Subcutaneous abdominal adipose tissue (tissue), 5 donors: ENCODE measurements around the gene PTDSS2.

Experiments used
- H3K27ac ChIP-seq: one replicate; pipeline ENCODE4 v1.7.0; 2013; ENCODE audit warnings: low read depth, mild to moderate bottlenecking, inconsistent platforms, low read length, moderate library complexity
- H3K27me3 ChIP-seq, 5 donors: one replicate each; pipeline ENCODE4 v1.7.0; 2013; ENCODE audit warnings: low read length in 5 of 5, inconsistent platforms in 1 of 5; ENCODE audit not compliant: control insufficient read depth in 5 of 5, insufficient read depth in 4 of 5
- H3K36me3 ChIP-seq, 5 donors: one replicate each; pipeline ENCODE4 v1.7.0; 2013; ENCODE audit warnings: low read length in 5 of 5; ENCODE audit not compliant: control insufficient read depth in 5 of 5, insufficient read depth in 5 of 5
- H3K4me1 ChIP-seq, 5 donors: one replicate each; pipeline ENCODE4 v1.7.0; 2013; ENCODE audit warnings: low read length in 5 of 5, mild to moderate bottlenecking in 3 of 5, moderate library complexity in 1 of 5; ENCODE audit not compliant: control insufficient read depth in 5 of 5, insufficient read depth in 5 of 5
- H3K4me3 ChIP-seq, 5 donors: one replicate each; pipeline ENCODE4 v1.7.0; 2013; ENCODE audit warnings: low read length in 5 of 5, low read depth in 1 of 5
- H3K9ac ChIP-seq, 5 donors: one replicate each; pipeline ENCODE4 v1.7.0; 2013; ENCODE audit warnings: low read length in 5 of 5, mild to moderate bottlenecking in 4 of 5, moderate library complexity in 3 of 5
- H3K9me3 ChIP-seq, 5 donors: one replicate each; pipeline ENCODE4 v1.7.0; 2013; ENCODE audit warnings: low read length in 5 of 5; ENCODE audit not compliant: control insufficient read depth in 5 of 5
- donor health status: healthy.
- donor health status: healthy.
- donor health status: healthy.
- donor health status: healthy.
- donor health status: healthy.

PTDSS2 gene

DNA sequence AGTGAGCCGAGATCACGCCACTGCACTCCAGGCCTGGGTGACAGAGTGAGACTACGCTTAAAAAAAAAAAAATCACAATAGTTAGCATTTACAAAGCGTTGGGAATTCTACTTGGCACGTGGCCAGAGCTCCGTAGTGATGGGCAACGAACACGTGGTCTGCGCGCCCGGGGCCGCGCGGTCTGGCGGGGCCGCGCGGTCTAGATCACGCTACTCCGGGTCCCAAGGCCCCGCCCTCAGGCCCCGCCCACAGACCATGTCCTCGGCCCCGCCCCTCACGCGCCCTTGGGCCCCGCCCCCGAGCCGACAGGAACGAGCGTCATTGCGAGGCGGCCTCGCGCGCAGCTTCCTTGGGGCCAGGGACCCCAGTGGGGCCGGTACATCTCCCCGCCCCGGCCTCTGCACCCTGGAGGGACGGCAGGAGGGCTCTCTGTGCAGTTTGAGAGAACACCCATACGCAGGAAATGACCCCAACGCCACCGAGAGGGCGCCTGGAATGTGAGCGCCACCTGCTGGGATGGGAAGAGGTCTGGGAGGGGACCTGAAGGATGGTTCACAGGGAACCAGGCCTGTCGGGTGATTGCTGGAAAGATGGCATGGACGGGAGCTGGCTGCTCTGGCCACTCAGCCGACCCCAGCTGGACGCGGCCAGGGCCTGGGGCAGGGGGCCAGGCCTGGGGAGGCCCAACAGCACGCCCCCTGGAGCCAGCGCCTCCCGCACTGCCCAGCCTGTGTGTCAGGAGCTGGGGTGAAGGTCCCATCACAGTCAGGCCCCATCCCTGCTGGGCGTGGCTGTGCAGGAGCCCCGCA, 2.0 kb upstream of the PTDSS2 start:
- Histone ChIP-seq H3K27ac (peak overlapping the region; percentile 76), H3K36me3 (peaks cover 0 to 11% (median 5%) of the 10 kb centered on the region in 5 donors), H3K9me3 (no peaks in the 10 kb centered on the region), H3K9ac (peak overlapping the region; percentile 4 to 85 (median 57)), H3K27me3 (no peaks in the 10 kb centered on the region), H3K4me3 (peak overlapping the region; percentile 54 to 80 (median 79)), H3K4me1 (peaks cover 5 to 51% (median 39%) of the 10 kb centered on the region in 5 donors)

DNA sequence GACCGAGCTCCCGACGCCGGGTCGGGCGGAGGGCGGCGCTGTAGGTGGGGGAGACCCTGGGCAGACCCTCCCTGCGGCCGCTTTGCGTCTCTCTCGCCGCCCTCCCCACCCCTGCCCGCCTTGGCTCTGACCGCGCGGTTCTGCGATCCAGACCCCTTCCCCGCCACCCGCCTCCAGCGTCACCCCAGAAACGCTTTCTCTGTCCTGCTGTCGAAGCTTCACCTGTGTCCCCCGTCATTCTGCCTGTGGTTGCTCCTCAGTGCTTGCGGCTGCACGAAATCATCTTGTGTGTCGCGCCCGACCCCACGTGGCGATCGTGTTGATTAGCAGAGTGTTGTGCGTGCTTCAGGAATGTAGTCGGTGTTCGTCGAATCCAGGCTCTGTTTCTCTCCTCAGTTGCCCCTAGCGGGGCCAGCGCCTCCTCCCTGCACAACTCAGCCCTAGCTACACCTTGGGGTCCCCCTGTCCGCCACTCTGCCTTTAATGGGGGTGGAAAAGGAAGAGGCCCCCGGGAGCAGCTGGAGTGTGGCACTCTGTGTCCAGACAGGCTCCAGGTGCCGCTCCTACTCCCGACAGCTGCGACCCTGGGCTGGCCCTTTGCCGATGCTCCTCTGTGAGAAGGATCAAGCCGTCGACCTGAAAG, 851 bp downstream of the PTDSS2 start:
- peaks cover 0 to 37% (median 17%) of the 10 kb centered on the region in 5 donors for H3K36me3 ChIP-seq

DNA sequence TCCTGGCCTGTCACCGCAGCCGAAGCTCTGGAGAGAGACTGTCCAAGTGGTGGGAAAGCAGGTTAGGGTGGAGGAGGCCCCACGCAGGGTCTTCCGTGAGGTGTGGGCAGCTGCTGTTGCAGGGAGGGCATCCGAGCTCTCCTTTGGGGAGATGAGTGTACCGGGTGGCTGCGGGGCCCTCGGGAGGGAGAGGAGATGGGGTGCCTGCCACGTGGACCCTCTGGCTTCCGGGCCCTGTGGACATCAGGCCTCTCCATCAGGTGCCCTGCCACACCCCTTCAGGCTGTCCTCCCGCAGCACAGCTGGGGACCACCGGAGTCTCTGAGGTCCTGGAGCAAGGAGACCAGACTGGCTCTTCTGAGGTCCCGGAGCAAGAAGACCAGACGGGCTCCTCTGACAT, 1.7 kb downstream of the PTDSS2 start:
- Histone ChIP-seq H3K4me1 (peaks cover 2 to 40% (median 32%) of the 10 kb centered on the region in 5 donors), H3K9ac (peak overlapping the region in 3 of 5 donors; percentile 82 to 87 (median 84)), H3K4me3 (peak overlapping the region in 3 of 5 donors; percentile 85 to 88 (median 85)), H3K36me3 (peaks cover 0 to 37% (median 17%) of the 10 kb centered on the region in 5 donors), H3K27ac (no peak overlapping the region), H3K27me3 (no peaks in the 10 kb centered on the region), H3K9me3 (no peaks in the 10 kb centered on the region)

More for the DNA sequence above, 851 bp downstream of the PTDSS2 start:
- H3K4me1 ChIP-seq, result peaks cover 2 to 40% (median 32%) of the 10 kb centered on the region in 5 donors
- peak overlapping the region; percentile 71 to 88 (median 85) for H3K4me3 ChIP-seq
- no peaks in the 10 kb centered on the region for H3K9me3 ChIP-seq
- H3K27me3 ChIP-seq, result no peaks in the 10 kb centered on the region
- H3K27ac ChIP-seq, result peak overlapping the region; percentile 60
- H3K9ac ChIP-seq, result peak overlapping the region in 4 of 5 donors; percentile 82 to 88 (median 86)

DNA sequence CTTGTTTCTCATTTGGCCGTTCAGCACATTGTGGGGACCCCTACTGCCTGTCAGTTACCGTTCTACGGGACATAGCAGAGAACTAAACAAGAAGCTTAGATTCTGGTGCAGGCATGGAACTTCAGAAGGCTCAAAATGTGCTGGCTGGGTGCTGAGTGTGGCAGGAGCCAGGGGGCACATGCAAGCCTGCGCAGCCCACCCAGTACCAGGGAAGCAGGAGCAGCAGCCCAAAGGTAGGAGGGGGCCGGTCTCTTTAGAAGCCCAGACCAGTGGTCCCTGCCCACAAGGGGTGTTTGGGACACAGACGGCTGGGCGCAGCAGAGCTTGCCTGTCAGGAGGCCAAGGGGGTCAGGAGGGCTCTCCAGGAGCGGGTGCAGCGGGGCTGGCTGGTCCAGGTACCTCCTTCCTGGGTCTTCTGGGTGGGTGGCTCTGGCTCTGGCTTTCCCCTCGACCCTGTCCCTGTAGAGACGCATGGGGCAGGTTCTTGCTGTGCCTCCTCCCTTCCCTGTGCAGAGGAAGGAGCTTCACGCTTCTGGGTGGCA, 2.2 kb downstream of the PTDSS2 start:
- Histone ChIP-seq H3K9ac (no peak overlapping the region), H3K27me3 (no peaks in the 10 kb centered on the region), H3K36me3 (peaks cover 0 to 37% (median 17%) of the 10 kb centered on the region in 5 donors), H3K4me1 (peaks cover 2 to 40% (median 32%) of the 10 kb centered on the region in 5 donors), H3K9me3 (no peaks in the 10 kb centered on the region), H3K4me3 (no peak overlapping the region), H3K27ac (no peak overlapping the region)

DNA sequence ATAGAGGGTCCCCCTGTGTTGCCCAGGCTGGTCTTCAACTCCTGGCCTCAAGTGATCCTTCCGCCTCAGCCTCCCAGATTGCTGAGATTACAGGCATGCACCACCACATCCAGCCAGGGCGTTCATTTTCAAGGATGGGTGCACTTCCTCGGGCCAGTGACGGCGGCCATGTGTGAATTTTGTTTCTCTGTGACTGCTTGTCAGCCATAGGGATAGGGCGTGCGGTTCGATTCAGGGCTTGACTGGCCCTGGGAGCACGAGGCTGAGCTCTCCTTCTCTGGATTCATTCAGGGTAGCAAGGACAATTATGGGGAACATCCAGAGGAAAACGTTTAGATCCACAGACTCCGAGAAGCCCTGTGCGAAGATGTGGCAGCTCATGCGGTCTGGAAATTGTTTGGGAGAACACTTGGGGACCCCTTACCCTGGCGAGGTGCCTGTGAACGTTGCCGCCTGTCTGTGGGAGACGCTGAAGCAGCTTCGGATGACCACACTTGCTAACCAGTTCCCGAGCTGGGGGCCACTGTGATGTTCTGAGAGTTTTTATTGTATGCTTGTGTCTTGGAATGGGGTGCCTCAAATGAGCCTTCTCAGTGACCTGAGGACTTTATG, 2.9 kb downstream of the PTDSS2 start:
- H3K27ac ChIP-seq, result no peak overlapping the region
- peaks cover 2 to 40% (median 32%) of the 10 kb centered on the region in 5 donors for H3K4me1 ChIP-seq
- no peaks in the 10 kb centered on the region for H3K27me3 ChIP-seq
- H3K9me3 ChIP-seq, result no peaks in the 10 kb centered on the region
- peaks cover 0 to 37% (median 17%) of the 10 kb centered on the region in 5 donors for H3K36me3 ChIP-seq
- H3K9ac ChIP-seq, result no peak overlapping the region
- H3K4me3 ChIP-seq, result no peak overlapping the region

DNA sequence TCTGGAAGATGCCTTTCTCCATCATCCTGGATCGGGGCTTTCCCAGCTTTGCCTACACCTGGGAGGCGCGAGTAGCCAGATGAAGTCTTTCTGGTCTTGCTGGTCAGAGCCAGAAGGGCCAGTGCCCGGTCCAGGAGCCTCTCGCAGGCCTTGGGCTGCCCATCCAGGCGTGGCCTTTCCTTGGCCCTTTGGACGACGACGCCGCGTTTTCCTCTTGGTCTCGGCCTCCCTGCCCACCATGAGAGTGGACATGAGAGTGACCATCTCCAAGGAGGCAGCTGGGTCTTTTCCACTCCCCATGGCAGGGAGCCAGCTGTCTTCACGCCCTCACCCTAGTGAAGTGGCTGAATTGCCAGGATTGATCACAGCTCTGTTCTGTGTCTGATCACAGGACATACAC, 3.5 kb downstream of the PTDSS2 start:
- Histone ChIP-seq H3K9ac (no peak overlapping the region), H3K4me3 (no peak overlapping the region), H3K9me3 (no peaks in the 10 kb centered on the region), H3K36me3 (peaks cover 0 to 37% (median 17%) of the 10 kb centered on the region in 5 donors), H3K4me1 (peaks cover 2 to 35% (median 29%) of the 10 kb centered on the region in 5 donors), H3K27me3 (no peaks in the 10 kb centered on the region), H3K27ac (no peak overlapping the region)

DNA sequence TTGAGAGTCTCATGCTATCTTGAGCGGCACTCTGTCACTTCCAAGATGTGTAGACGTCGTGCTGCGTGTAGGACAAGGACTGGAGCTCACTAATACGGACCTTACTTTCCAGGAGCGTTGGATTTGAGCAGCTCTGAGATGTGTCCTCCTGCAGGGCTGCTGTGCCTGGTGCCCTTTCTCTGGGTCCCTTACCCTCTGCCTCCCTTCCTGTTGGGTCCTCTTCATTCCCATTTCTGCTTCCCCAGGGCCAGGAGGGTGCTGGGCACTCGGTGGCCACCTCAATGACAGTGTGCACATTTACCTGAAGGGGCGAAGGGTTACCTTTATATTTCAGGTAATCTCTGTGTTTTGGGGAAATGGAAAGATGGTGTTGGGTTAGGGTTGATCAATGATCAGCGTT, 4.0 kb downstream of the PTDSS2 start:
- H3K4me3 ChIP-seq, result no peak overlapping the region
- no peak overlapping the region for H3K9ac ChIP-seq
- peaks cover 2 to 30% (median 26%) of the 10 kb centered on the region in 5 donors for H3K4me1 ChIP-seq
- H3K36me3 ChIP-seq, result peaks cover 0 to 37% (median 17%) of the 10 kb centered on the region in 5 donors
- H3K9me3 ChIP-seq, result no peaks in the 10 kb centered on the region
- H3K27me3 ChIP-seq, result no peaks in the 10 kb centered on the region
- H3K27ac ChIP-seq, result no peak overlapping the region

DNA sequence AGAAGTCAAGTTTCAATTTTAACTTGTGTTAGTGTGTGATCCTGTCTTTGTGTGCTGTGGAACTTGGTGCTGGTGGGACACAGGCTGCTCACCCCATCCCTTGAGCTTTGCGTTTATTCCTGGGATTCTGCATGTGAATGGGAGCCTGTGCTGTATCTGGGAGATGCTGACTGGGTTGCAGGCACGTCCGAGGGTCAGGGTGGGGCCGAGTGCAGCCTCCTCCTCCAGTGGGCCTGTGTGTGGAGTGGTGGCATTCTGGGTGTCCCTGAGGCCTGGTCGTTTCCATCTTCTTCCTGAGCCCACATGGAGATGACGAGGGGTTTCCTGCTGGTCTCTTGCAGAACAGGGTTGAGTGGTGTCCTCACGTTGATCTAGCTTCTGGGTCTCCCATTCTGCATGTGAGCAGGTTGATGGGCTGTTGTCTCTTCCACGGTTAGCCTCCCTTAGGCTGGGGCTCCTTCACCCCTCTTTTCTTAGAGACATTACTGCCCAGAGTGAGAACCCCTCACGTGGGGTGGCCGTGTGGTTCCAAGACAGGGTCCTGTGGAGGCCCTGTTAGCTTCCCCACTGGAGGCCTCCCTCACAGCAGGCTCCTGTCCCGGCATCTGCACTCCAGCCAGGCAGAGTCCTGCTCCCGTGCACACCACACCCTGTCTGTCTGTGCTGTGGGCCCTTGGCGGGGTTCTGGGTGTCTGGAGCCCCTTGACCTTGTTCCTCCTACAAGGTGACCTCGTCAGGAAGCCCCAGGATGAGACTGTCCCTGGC, 4.9 kb downstream of the PTDSS2 start:
- peaks cover 0 to 47% (median 24%) of the 10 kb centered on the region in 5 donors for H3K36me3 ChIP-seq
- no peaks in the 10 kb centered on the region for H3K27me3 ChIP-seq
- H3K9me3 ChIP-seq, result no peaks in the 10 kb centered on the region
- H3K4me3 ChIP-seq, result no peak overlapping the region
- no peak overlapping the region for H3K27ac ChIP-seq
- no peak overlapping the region for H3K9ac ChIP-seq
- peaks cover 2 to 21% (median 17%) of the 10 kb centered on the region in 5 donors for H3K4me1 ChIP-seq

DNA sequence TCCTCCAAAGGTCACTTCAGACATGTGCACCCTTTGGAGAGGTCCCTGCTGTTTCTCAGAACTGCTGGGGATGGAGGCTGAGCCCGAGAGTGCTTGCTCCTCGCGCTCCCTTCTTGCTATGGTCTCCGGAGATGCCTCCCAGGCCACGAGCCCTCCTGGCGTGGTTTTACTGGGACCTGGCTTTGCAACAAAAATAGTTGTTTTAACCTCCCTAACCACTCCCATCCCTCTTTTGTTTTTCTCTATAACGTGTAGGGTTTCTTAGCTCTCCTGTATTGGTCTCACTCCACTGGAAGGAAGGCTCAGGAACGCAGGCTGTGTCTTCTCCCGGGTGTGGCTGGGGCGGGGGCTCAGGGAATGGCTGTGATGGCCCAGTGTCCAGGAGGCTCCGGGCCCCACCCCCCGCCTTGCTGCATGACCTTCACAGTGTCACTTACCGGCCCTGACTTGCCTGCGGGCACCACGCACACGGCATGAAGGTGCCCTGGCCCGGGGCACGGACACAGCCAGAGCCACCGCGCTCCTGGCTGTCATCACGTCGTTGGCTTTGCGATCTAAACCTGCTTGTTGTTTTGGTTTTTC, 5.6 kb downstream of the PTDSS2 start:
- Histone ChIP-seq H3K9ac (no peak overlapping the region), H3K27ac (no peak overlapping the region), H3K9me3 (no peaks in the 10 kb centered on the region), H3K27me3 (no peaks in the 10 kb centered on the region), H3K4me3 (no peak overlapping the region), H3K4me1 (peaks cover 2 to 17% (median 15%) of the 10 kb centered on the region in 5 donors), H3K36me3 (peaks cover 0 to 53% (median 30%) of the 10 kb centered on the region in 5 donors)
